Testis (tissue), 2 donors: ENCODE data around the gene SCNM1.
"Not testable (repeated sequence)": the region's sequence is repeated elsewhere in the genome, so short reads cannot be mapped to it uniquely, and the experiment has no call there.

Source experiments
- POLR2A ChIP-seq: fragments of 450-650 bp; IDR thresholded peaks from one replicate; pipeline ENCODE4 v1.6.1; 2017; ENCODE audit warnings: antibody characterized with exemption, mild to moderate bottlenecking, moderate library complexity
- TF ChIP-seq, protein P1 (sequence below), 3 experiments: fragments of 450-650 bp in 2 of 3; fragments of 200-600 bp in 1 of 3; sonication (generic) in 1 of 3; IDR thresholded peaks; one replicate each; pipeline ENCODE4 v1.5.1; 2016 to 2019; ENCODE audit warnings: antibody characterized with exemption in 3 of 3, mild to moderate bottlenecking in 2 of 3, moderate library complexity in 1 of 3

DNA sequence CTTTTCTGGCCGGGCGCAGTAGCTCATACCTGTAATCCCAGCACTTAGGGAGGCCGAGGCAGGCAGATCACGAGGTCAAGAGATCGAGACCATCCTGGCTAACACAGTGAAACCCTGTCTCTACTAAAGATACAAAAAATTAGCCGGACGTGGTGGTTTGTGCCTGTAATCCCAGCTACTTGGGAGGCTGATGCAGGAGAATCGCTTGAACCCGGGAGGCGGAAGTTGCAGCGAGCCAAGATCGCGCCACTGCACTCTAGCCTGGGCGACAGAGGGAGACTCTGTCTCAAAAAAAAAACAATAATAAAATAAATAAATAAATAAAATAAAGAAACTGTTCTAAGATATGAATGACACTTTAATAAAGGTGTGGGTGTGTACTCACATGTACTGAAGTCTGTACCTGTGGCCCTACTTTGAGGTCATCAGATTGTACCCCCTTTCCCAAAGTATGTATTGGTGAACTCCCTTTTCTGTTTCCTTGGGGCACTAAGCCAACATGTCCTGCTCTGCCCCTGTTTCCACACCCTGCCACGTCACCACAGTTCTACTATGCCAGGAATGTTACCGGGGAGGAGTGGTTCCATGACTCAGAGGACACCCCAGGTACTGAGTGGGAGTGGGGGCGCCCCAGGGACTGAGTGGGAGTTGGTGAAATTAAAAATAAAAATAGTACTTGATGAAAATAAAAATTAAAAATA, 29.1 kb downstream of the SCNM1 start:
- TF ChIP-seq, protein P1, sequence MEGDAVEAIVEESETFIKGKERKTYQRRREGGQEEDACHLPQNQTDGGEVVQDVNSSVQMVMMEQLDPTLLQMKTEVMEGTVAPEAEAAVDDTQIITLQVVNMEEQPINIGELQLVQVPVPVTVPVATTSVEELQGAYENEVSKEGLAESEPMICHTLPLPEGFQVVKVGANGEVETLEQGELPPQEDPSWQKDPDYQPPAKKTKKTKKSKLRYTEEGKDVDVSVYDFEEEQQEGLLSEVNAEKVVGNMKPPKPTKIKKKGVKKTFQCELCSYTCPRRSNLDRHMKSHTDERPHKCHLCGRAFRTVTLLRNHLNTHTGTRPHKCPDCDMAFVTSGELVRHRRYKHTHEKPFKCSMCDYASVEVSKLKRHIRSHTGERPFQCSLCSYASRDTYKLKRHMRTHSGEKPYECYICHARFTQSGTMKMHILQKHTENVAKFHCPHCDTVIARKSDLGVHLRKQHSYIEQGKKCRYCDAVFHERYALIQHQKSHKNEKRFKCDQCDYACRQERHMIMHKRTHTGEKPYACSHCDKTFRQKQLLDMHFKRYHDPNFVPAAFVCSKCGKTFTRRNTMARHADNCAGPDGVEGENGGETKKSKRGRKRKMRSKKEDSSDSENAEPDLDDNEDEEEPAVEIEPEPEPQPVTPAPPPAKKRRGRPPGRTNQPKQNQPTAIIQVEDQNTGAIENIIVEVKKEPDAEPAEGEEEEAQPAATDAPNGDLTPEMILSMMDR (IDR thresholded peaks at IDR 0.05) = not testable (repeated sequence)
- not testable (repeated sequence) for TF ChIP-seq POLR2A
